WTC11 (cell line): ENCODE data around the gene AGAP1. TPM values are rescaled to one million over a fixed set of nuclear protein-coding genes. Genes with fewer than 3 reads are reported as not detected.

Experiments
- ATAC-seq: fragments of 200-7000 bp; cut with Tn5 transposase; 2 replicates; pipeline ENCODE4 v1.10.0; 2021; ENCODE audit warnings: mild to moderate bottlenecking, moderate library complexity
- CTCF ChIA-PET: fragments of 300-600 bp; sonication (Branson Sonifier 250); formaldehyde crosslinking; loops from one replicate; lab custom pipeline; 2021; ENCODE audit warnings: antibody characterized with exemption; lab: Charles Lee
- POLR2A ChIA-PET: fragments of 350-600 bp; sonication (Branson Sonifier 250); formaldehyde crosslinking; loops from one replicate; lab custom pipeline; 2021; ENCODE audit warnings: antibody characterized with exemption; lab: Charles Lee
- DNase-seq: peaks from one replicate; pipeline ENCODE4 v3.0.0; 2021; ENCODE audit warnings: low spot score
- H3K27ac Mint-ChIP-seq: 2 replicates; pipeline ENCODE4 v1.8.0; 2021; ENCODE audit warnings: mixed read lengths
- H3K27me3 Mint-ChIP-seq: 2 replicates; pipeline ENCODE4 v1.8.0; 2021; ENCODE audit warnings: low read depth, mild to moderate bottlenecking, moderate library complexity, mixed read lengths
- H3K36me3 Mint-ChIP-seq: 2 replicates; pipeline ENCODE4 v1.8.0; 2021; ENCODE audit warnings: mixed read lengths
- H3K4me1 Mint-ChIP-seq: 2 replicates; pipeline ENCODE4 v1.8.0; 2022; ENCODE audit warnings: mixed read lengths
- H3K4me3 Mint-ChIP-seq: 2 replicates; pipeline ENCODE4 v1.8.0; 2021; ENCODE audit warnings: mild to moderate bottlenecking, moderate library complexity, mixed read lengths
- H3K9me3 Mint-ChIP-seq: 2 replicates; pipeline ENCODE4 v1.8.0; 2021; ENCODE audit warnings: mixed read lengths
- ATF1 ChIP-seq: sonication (generic); formaldehyde crosslinking; IDR thresholded peaks from 2 replicates; pipeline ENCODE4 v1.8.1; 2023; ENCODE audit warnings: mild to moderate bottlenecking, moderate library complexity, missing genetic modification reagents
- CREM ChIP-seq: sonication (generic); formaldehyde crosslinking; IDR thresholded peaks from 2 replicates; pipeline ENCODE4 v1.8.1; 2022; ENCODE audit warnings: mild to moderate bottlenecking, missing genetic modification reagents, moderate library complexity
- ESRRA ChIP-seq: sonication (generic); formaldehyde crosslinking; IDR thresholded peaks from 2 replicates; pipeline ENCODE4 v1.8.1; 2022; ENCODE audit warnings: mild to moderate bottlenecking, missing genetic modification reagents, borderline replicate concordance
- FOXJ3 ChIP-seq: sonication (generic); formaldehyde crosslinking; IDR thresholded peaks from 2 replicates; pipeline ENCODE4 v1.9.0; 2021; ENCODE audit warnings: missing genetic modification reagents, mild to moderate bottlenecking, borderline replicate concordance
- FOXP4 ChIP-seq: sonication (generic); formaldehyde crosslinking; IDR thresholded peaks from 2 replicates; pipeline ENCODE4 v1.8.0; 2022; ENCODE audit warnings: mild to moderate bottlenecking, missing genetic modification reagents
- HMGA2 ChIP-seq: fragments of 250-450 bp; sonication (Bioruptor Pico); IDR thresholded peaks from 2 replicates; pipeline ENCODE4 v1.4.0; 2021; ENCODE audit warnings: mild to moderate bottlenecking, moderate library complexity
- JUN ChIP-seq: sonication (generic); formaldehyde crosslinking; IDR thresholded peaks from 2 replicates; pipeline ENCODE4 v1.8.0; 2023; ENCODE audit warnings: mild to moderate bottlenecking, missing genetic modification reagents
- MXD4 ChIP-seq: fragments of 250-450 bp; sonication (Bioruptor Pico); IDR thresholded peaks from 2 replicates; pipeline ENCODE4 v1.8.0; 2021; ENCODE audit warnings: mild to moderate bottlenecking, moderate library complexity, borderline replicate concordance
- NR1H2 ChIP-seq: sonication (generic); formaldehyde crosslinking; IDR thresholded peaks from 2 replicates; pipeline ENCODE4 v1.9.0; 2021; ENCODE audit warnings: mild to moderate bottlenecking, moderate library complexity, missing genetic modification reagents
- NR3C1 ChIP-seq: sonication (generic); formaldehyde crosslinking; conservative IDR thresholded peaks from 2 replicates; pipeline ENCODE4 v1.8.1; 2023; ENCODE audit warnings: low read depth, mild to moderate bottlenecking, missing genetic modification reagents
- OVOL2 ChIP-seq: fragments of 250-450 bp; sonication (Bioruptor Pico); IDR thresholded peaks from 2 replicates; pipeline ENCODE4 v1.9.0; 2021; ENCODE audit warnings: mild to moderate bottlenecking, borderline replicate concordance
- ZNF121 ChIP-seq: sonication (generic); formaldehyde crosslinking; IDR thresholded peaks from 2 replicates; pipeline ENCODE4 v1.8.0; 2023; ENCODE audit warnings: missing genetic modification reagents
- ZNF232 ChIP-seq: sonication (generic); formaldehyde crosslinking; IDR thresholded peaks from 2 replicates; pipeline ENCODE4 v1.8.0; 2022; ENCODE audit warnings: mild to moderate bottlenecking, missing genetic modification reagents
- ZNF281 ChIP-seq: sonication (generic); formaldehyde crosslinking; IDR thresholded peaks from 2 replicates; pipeline ENCODE4 v1.8.0; 2023; ENCODE audit warnings: mild to moderate bottlenecking, missing genetic modification reagents
- ZNF317 ChIP-seq: sonication (generic); formaldehyde crosslinking; IDR thresholded peaks from 2 replicates; pipeline ENCODE4 v1.8.1; 2023; ENCODE audit warnings: low read depth, mild to moderate bottlenecking, moderate library complexity, missing genetic modification reagents, borderline replicate concordance
- ZNF671 ChIP-seq: fragments of 250-450 bp; sonication (Bioruptor Pico); IDR thresholded peaks from 2 replicates; pipeline ENCODE4 v1.8.0; 2021; ENCODE audit warnings: mild to moderate bottlenecking
- total RNA-seq: library from RNA; stranded (reverse); gene quantifications from 3 replicates; pipeline ENCODE4 v1.2.3, GENCODE V29; 2021
- TF ChIP-seq, protein P1 (sequence below): fragments of 250-450 bp; sonication (Bioruptor Pico); IDR thresholded peaks from 2 replicates; pipeline ENCODE4 v1.9.0; 2021; ENCODE audit warnings: mild to moderate bottlenecking
- TF ChIP-seq, protein P2 (sequence below): fragments of 250-450 bp; sonication (Bioruptor Pico); IDR thresholded peaks from 2 replicates; pipeline ENCODE4 v1.9.0; 2021; ENCODE audit warnings: mild to moderate bottlenecking, borderline replicate concordance
- TF ChIP-seq, protein P3 (sequence below): sonication (generic); formaldehyde crosslinking; IDR thresholded peaks from 2 replicates; pipeline ENCODE4 v1.8.0; 2023; ENCODE audit warnings: missing genetic modification reagents, mild to moderate bottlenecking, borderline replicate concordance

Gene AGAP1
- total RNA-seq, 1 experiment from 2014 or later: 49.3 TPM

- no peaks in the 10 kb centered on the region for H3K9me3 Mint-ChIP-seq
- DNase-seq: no peak
- H3K27ac Mint-ChIP-seq: no peak overlapping the region
- POLR2A ChIA-PET: interaction anchor here (0.9 kb wide), 1 partner anchor 247 kb away, joined by 3 read pairs; no protein-coding TSS in a partner anchor
- H3K4me1 Mint-ChIP-seq: peaks cover 35% of the 10 kb centered on the region
- H3K27me3 Mint-ChIP-seq: no peaks in the 10 kb centered on the region
- CTCF ChIA-PET: interaction anchor here (1.2 to 3.8 kb wide), 2 partner anchors 11 to 31 kb away, joined by 3 to 18 read pairs; no protein-coding TSS in a partner anchor
- no peak for TF ChIP-seq CREM (CRISPR knock-in tag)
- no peak for TF ChIP-seq ZNF671 (CRISPR knock-in tag)
- no peak for TF ChIP-seq NR1H2 (CRISPR knock-in tag)
- no peak for TF ChIP-seq JUN (CRISPR knock-in tag)
- TF ChIP-seq FOXJ3 (CRISPR knock-in tag): no peak
- TF ChIP-seq HMGA2 (CRISPR knock-in tag): no peak
- TF ChIP-seq ATF1 (CRISPR knock-in tag): no peak
- TF ChIP-seq ZNF232 (CRISPR knock-in tag): no peak
- TF ChIP-seq ZNF281 (CRISPR knock-in tag): no peak
- TF ChIP-seq FOXP4 (CRISPR knock-in tag): no peak
- TF ChIP-seq NR3C1 (CRISPR knock-in tag): no peak
- TF ChIP-seq ESRRA: no peak
- TF ChIP-seq ZNF121 (CRISPR knock-in tag): no peak
- no peak for TF ChIP-seq OVOL2 (CRISPR knock-in tag)
- ATAC-seq: no peak
- H3K4me3 Mint-ChIP-seq: no peak overlapping the region
- H3K36me3 Mint-ChIP-seq: 0 out of 2 replicates have a peak, but pooled peaks cover 2% of the 10 kb centered on the region
Observed at GRCh38 chr2:235734688-235735231, 240.9 kb downstream of the AGAP1 start.

DNA sequence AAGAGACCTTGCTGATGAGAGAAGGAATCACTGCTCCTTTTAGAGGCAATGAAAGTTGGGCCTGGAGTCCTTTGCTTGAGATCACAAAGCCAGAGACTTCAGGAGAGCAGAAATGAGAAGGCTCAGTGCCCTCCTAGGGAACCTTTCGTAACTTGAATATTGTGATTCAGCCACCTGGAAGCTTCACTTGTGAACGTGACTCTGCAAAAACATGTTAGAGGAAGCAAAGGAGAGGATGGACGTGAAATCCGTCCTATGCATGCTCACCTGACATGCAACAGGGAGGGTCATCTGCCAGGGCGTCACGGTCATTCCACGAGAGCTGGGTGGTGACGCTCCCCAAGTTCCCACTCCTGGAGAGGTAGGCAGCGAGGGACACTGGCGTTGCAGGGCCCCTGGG is 243.6 kb downstream of the AGAP1 start:
- Mint-ChIP-seq H3K4me1 (peaks cover 29% of the 10 kb centered on the region), H3K9me3 (no peaks in the 10 kb centered on the region), H3K4me3 (no peak overlapping the region), H3K36me3 (peaks cover 7% of the 10 kb centered on the region; the same call in 1 of the 2 replicates), H3K27me3 (no peaks in the 10 kb centered on the region), H3K27ac (no peak overlapping the region)
- ChIA-PET CTCF (interaction anchor here (1.1 to 3.8 kb wide), 2 partner anchors 9 to 28 kb away, joined by 3 to 18 read pairs; no protein-coding TSS in a partner anchor), POLR2A (no interaction called here)
- ATAC-seq (no peak), DNase-seq (no peak)
- TF ChIP-seq MXD4 (CRISPR knock-in tag) (no peak), ZNF317 (CRISPR knock-in tag) (no peak), FOXP4 (CRISPR knock-in tag) (no peak)
- TF ChIP-seq, protein P1, sequence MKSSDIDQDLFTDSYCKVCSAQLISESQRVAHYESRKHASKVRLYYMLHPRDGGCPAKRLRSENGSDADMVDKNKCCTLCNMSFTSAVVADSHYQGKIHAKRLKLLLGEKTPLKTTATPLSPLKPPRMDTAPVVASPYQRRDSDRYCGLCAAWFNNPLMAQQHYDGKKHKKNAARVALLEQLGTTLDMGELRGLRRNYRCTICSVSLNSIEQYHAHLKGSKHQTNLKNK: no peak
- TF ChIP-seq, protein P2, sequence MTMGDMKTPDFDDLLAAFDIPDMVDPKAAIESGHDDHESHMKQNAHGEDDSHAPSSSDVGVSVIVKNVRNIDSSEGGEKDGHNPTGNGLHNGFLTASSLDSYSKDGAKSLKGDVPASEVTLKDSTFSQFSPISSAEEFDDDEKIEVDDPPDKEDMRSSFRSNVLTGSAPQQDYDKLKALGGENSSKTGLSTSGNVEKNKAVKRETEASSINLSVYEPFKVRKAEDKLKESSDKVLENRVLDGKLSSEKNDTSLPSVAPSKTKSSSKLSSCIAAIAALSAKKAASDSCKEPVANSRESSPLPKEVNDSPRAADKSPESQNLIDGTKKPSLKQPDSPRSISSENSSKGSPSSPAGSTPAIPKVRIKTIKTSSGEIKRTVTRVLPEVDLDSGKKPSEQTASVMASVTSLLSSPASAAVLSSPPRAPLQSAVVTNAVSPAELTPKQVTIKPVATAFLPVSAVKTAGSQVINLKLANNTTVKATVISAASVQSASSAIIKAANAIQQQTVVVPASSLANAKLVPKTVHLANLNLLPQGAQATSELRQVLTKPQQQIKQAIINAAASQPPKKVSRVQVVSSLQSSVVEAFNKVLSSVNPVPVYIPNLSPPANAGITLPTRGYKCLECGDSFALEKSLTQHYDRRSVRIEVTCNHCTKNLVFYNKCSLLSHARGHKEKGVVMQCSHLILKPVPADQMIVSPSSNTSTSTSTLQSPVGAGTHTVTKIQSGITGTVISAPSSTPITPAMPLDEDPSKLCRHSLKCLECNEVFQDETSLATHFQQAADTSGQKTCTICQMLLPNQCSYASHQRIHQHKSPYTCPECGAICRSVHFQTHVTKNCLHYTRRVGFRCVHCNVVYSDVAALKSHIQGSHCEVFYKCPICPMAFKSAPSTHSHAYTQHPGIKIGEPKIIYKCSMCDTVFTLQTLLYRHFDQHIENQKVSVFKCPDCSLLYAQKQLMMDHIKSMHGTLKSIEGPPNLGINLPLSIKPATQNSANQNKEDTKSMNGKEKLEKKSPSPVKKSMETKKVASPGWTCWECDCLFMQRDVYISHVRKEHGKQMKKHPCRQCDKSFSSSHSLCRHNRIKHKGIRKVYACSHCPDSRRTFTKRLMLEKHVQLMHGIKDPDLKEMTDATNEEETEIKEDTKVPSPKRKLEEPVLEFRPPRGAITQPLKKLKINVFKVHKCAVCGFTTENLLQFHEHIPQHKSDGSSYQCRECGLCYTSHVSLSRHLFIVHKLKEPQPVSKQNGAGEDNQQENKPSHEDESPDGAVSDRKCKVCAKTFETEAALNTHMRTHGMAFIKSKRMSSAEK (CRISPR knock-in tag): no peak
- TF ChIP-seq, protein P3, sequence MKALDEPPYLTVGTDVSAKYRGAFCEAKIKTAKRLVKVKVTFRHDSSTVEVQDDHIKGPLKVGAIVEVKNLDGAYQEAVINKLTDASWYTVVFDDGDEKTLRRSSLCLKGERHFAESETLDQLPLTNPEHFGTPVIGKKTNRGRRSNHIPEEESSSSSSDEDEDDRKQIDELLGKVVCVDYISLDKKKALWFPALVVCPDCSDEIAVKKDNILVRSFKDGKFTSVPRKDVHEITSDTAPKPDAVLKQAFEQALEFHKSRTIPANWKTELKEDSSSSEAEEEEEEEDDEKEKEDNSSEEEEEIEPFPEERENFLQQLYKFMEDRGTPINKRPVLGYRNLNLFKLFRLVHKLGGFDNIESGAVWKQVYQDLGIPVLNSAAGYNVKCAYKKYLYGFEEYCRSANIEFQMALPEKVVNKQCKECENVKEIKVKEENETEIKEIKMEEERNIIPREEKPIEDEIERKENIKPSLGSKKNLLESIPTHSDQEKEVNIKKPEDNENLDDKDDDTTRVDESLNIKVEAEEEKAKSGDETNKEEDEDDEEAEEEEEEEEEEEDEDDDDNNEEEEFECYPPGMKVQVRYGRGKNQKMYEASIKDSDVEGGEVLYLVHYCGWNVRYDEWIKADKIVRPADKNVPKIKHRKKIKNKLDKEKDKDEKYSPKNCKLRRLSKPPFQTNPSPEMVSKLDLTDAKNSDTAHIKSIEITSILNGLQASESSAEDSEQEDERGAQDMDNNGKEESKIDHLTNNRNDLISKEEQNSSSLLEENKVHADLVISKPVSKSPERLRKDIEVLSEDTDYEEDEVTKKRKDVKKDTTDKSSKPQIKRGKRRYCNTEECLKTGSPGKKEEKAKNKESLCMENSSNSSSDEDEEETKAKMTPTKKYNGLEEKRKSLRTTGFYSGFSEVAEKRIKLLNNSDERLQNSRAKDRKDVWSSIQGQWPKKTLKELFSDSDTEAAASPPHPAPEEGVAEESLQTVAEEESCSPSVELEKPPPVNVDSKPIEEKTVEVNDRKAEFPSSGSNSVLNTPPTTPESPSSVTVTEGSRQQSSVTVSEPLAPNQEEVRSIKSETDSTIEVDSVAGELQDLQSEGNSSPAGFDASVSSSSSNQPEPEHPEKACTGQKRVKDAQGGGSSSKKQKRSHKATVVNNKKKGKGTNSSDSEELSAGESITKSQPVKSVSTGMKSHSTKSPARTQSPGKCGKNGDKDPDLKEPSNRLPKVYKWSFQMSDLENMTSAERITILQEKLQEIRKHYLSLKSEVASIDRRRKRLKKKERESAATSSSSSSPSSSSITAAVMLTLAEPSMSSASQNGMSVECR (CRISPR knock-in tag): no peak
